CD1c-positive myeloid dendritic cell (primary cell): ENCODE data around the gene KDM1A.

Experiments used
- DNase-seq: peaks from one replicate; pipeline ENCODE4 v3.0.0-alpha.2; 2016; ENCODE audit errors: extremely low spot score

KDM1A gene

GRCh38 chr1:23069675-23070074, 50.4 kb downstream of the KDM1A start:
- DNase-seq: no peak

- no peak for DNase-seq
Observed at GRCh38 chr1:23074012-23074411, 54.7 kb downstream of the KDM1A start.

- no peak for DNase-seq
Observed at GRCh38 chr1:23079025-23079424, 59.8 kb downstream of the KDM1A start.

- DNase-seq: no peak
Observed at GRCh38 chr1:23080885-23081284, 61.6 kb downstream of the KDM1A start.

GRCh38 chr1:23081376-23081775, 62.1 kb downstream of the KDM1A start:
- no peak for DNase-seq

GRCh38 chr1:23083714-23084480, 64.6 kb downstream of the KDM1A start:
- no peak for DNase-seq

- no peak for DNase-seq
Observed at GRCh38 chr1:23084880-23085279, 65.6 kb downstream of the KDM1A start.

GRCh38 chr1:23085696-23086095, 66.4 kb downstream of the KDM1A start:
- no peak for DNase-seq

- DNase-seq: no peak
Observed at GRCh38 chr1:23088027-23088426, 68.8 kb downstream of the KDM1A start.

- DNase-seq: no peak
Observed at GRCh38 chr1:23090056-23090455, 70.8 kb downstream of the KDM1A start.

- DNase-seq: no peak
Observed at GRCh38 chr1:23091545-23091944, 72.3 kb downstream of the KDM1A start.

- no peak for DNase-seq
Observed at GRCh38 chr1:23092447-23092846, 73.2 kb downstream of the KDM1A start.

GRCh38 chr1:23097316-23097715, 78.0 kb downstream of the KDM1A start:
- DNase-seq: no peak

GRCh38 chr1:23098463-23099170, 79.3 kb downstream of the KDM1A start:
- peak; percentile 75 for DNase-seq

GRCh38 chr1:23099171-23099536, 79.9 kb downstream of the KDM1A start:
- DNase-seq: no peak

GRCh38 chr1:23100074-23100748, 80.9 kb downstream of the KDM1A start:
- peak; percentile 54 for DNase-seq

GRCh38 chr1:23101101-23101827, 82.0 kb downstream of the KDM1A start:
- DNase-seq: peak; percentile 40

- no peak for DNase-seq
Observed at GRCh38 chr1:23101887-23102286, 82.6 kb downstream of the KDM1A start.

- peak; percentile 10 for DNase-seq
Observed at GRCh38 chr1:23102289-23102688, 83.0 kb downstream of the KDM1A start.

GRCh38 chr1:23103001-23103889, 84.0 kb downstream of the KDM1A start:
- peak; percentile 74 for DNase-seq

GRCh38 chr1:23108918-23109533, 89.8 kb downstream of the KDM1A start:
- DNase-seq: no peak
